Thyroid gland (tissue), 4 donors: ENCODE data around the gene CNRIP1.
"Not testable (repeated sequence)": the region's sequence is repeated elsewhere in the genome, so short reads cannot be mapped to it uniquely, and the experiment has no call there.

ENCODE experiments used
- POLR2A ChIP-seq, 2 donors: fragments of 450-650 bp; IDR thresholded peaks; one replicate each; pipeline ENCODE4 v1.6.1; 2017; ENCODE audit warnings: antibody characterized with exemption in 2 of 2, mild to moderate bottlenecking in 2 of 2, moderate library complexity in 1 of 2
- TF ChIP-seq, protein P1 (sequence below), 6 experiments: fragments of 200-600 bp in 3 of 6; fragments of 450-650 bp in 3 of 6; sonication (generic) in 3 of 6; IDR thresholded peaks; one replicate each; pipeline ENCODE4 v1.5.1; 2016 to 2019; ENCODE audit warnings: antibody characterized with exemption in 6 of 6, mild to moderate bottlenecking in 2 of 6, inconsistent platforms in 1 of 6, moderate library complexity in 1 of 6

DNA sequence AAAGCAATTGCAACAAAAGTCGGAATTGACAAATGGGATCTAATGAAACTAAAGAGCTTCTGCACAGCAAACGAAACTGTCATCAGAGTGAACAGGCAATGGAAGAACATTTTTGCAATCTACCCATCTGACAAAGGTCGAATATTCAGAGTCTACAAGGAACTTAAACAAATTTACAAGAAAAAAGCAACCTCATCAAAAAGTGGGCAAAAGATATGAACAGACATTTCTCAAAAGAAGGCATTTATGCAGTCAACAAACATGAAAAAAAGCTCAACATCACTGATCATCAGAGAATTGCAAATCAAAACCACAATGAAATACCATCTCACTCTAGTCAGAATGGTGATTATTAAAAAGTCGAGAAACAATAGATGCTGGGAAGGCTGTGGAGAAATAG is 29.3 kb upstream of the CNRIP1 start:
- TF ChIP-seq, protein P1, sequence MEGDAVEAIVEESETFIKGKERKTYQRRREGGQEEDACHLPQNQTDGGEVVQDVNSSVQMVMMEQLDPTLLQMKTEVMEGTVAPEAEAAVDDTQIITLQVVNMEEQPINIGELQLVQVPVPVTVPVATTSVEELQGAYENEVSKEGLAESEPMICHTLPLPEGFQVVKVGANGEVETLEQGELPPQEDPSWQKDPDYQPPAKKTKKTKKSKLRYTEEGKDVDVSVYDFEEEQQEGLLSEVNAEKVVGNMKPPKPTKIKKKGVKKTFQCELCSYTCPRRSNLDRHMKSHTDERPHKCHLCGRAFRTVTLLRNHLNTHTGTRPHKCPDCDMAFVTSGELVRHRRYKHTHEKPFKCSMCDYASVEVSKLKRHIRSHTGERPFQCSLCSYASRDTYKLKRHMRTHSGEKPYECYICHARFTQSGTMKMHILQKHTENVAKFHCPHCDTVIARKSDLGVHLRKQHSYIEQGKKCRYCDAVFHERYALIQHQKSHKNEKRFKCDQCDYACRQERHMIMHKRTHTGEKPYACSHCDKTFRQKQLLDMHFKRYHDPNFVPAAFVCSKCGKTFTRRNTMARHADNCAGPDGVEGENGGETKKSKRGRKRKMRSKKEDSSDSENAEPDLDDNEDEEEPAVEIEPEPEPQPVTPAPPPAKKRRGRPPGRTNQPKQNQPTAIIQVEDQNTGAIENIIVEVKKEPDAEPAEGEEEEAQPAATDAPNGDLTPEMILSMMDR (IDR thresholded peaks at IDR 0.05), result not testable (repeated sequence)
- not testable (repeated sequence) for TF ChIP-seq POLR2A (IDR thresholded peaks at IDR 0.05)
